WTC11 (cell line): ENCODE data around the gene PSMD12.

Source experiments
- ATF2 ChIP-seq: sonication (generic); formaldehyde crosslinking; IDR thresholded peaks from 2 replicates; pipeline ENCODE4 v1.8.1; 2022; ENCODE audit warnings: low read depth, missing genetic modification reagents, borderline replicate concordance
- CTCF ChIP-seq: fragments of 200-600 bp; IDR thresholded peaks from 2 replicates; pipeline ENCODE4 v1.8.0; 2022; ENCODE audit warnings: antibody characterized with exemption
- EMX1 ChIP-seq: fragments of 250-450 bp; sonication (Bioruptor Pico); IDR thresholded peaks from 2 replicates; pipeline ENCODE4 v1.8.0; 2021; ENCODE audit warnings: mild to moderate bottlenecking
- HMGXB4 ChIP-seq: sonication (generic); formaldehyde crosslinking; IDR thresholded peaks from 2 replicates; pipeline ENCODE4 v1.8.1; 2023; ENCODE audit warnings: mild to moderate bottlenecking, moderate library complexity, missing genetic modification reagents
- MYBL2 ChIP-seq: sonication (generic); formaldehyde crosslinking; IDR thresholded peaks from 2 replicates; pipeline ENCODE4 v1.8.1; 2023; ENCODE audit warnings: mild to moderate bottlenecking, moderate library complexity, missing genetic modification reagents
- SP1 ChIP-seq: sonication (generic); formaldehyde crosslinking; conservative IDR thresholded peaks from 2 replicates; pipeline ENCODE4 v1.8.1; 2022; ENCODE audit warnings: missing genetic modification reagents
- TEAD4 ChIP-seq: sonication (generic); formaldehyde crosslinking; IDR thresholded peaks from 2 replicates; pipeline ENCODE4 v1.8.0; 2022; ENCODE audit warnings: mild to moderate bottlenecking, missing genetic modification reagents
- ZBTB21 ChIP-seq: sonication (generic); formaldehyde crosslinking; IDR thresholded peaks from 2 replicates; pipeline ENCODE4 v1.8.1; 2023; ENCODE audit warnings: mild to moderate bottlenecking, missing genetic modification reagents, borderline replicate concordance
- ZNF263 ChIP-seq: sonication (generic); formaldehyde crosslinking; IDR thresholded peaks from 2 replicates; pipeline ENCODE4 v1.8.1; 2022; ENCODE audit warnings: low read depth, mild to moderate bottlenecking, moderate library complexity, missing genetic modification reagents
- TF ChIP-seq, protein P1 (sequence below): sonication (generic); formaldehyde crosslinking; IDR thresholded peaks from 2 replicates; pipeline ENCODE4 v1.8.1; 2023; ENCODE audit warnings: mild to moderate bottlenecking, missing genetic modification reagents, moderate library complexity
- TF ChIP-seq, protein P2 (sequence below): sonication (generic); formaldehyde crosslinking; IDR thresholded peaks from 2 replicates; pipeline ENCODE4 v1.8.0; 2022; ENCODE audit warnings: mild to moderate bottlenecking, missing genetic modification reagents
- TF ChIP-seq, protein P3 (sequence below): sonication (generic); formaldehyde crosslinking; IDR thresholded peaks from 2 replicates; pipeline ENCODE4 v1.8.1; 2022; ENCODE audit warnings: low read depth, mild to moderate bottlenecking, moderate library complexity, missing genetic modification reagents, borderline replicate concordance
- TF ChIP-seq, protein P4 (sequence below): sonication (generic); formaldehyde crosslinking; IDR thresholded peaks from 2 replicates; pipeline ENCODE4 v1.8.0; 2022; ENCODE audit warnings: mild to moderate bottlenecking, missing genetic modification reagents
- TF ChIP-seq, protein P5 (sequence below): sonication (generic); formaldehyde crosslinking; IDR thresholded peaks from 2 replicates; pipeline ENCODE4 v1.8.0; 2023; ENCODE audit warnings: missing genetic modification reagents, mild to moderate bottlenecking, borderline replicate concordance

- peak; percentile 63 for TF ChIP-seq CTCF
- TF ChIP-seq ZBTB21 (CRISPR knock-in tag), result 0 out of 2 replicates have a peak, but pooled peaks have one; percentile 34
- TF ChIP-seq ATF2, result no peak
- TF ChIP-seq, protein P1, sequence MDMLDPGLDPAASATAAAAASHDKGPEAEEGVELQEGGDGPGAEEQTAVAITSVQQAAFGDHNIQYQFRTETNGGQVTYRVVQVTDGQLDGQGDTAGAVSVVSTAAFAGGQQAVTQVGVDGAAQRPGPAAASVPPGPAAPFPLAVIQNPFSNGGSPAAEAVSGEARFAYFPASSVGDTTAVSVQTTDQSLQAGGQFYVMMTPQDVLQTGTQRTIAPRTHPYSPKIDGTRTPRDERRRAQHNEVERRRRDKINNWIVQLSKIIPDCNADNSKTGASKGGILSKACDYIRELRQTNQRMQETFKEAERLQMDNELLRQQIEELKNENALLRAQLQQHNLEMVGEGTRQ, result peak; percentile 59
- no peak for TF ChIP-seq TEAD4 (CRISPR knock-in tag)
- peak; percentile 69 for TF ChIP-seq SP1 (CRISPR knock-in tag)
- TF ChIP-seq ZNF263 (CRISPR knock-in tag), result no peak
- TF ChIP-seq, protein P2, sequence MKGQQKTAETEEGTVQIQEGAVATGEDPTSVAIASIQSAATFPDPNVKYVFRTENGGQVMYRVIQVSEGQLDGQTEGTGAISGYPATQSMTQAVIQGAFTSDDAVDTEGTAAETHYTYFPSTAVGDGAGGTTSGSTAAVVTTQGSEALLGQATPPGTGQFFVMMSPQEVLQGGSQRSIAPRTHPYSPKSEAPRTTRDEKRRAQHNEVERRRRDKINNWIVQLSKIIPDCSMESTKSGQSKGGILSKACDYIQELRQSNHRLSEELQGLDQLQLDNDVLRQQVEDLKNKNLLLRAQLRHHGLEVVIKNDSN (CRISPR knock-in tag), result no peak
- no peak for TF ChIP-seq EMX1 (CRISPR knock-in tag)
- TF ChIP-seq, protein P3, sequence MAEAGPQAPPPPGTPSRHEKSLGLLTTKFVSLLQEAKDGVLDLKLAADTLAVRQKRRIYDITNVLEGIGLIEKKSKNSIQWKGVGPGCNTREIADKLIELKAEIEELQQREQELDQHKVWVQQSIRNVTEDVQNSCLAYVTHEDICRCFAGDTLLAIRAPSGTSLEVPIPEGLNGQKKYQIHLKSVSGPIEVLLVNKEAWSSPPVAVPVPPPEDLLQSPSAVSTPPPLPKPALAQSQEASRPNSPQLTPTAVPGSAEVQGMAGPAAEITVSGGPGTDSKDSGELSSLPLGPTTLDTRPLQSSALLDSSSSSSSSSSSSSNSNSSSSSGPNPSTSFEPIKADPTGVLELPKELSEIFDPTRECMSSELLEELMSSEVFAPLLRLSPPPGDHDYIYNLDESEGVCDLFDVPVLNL (CRISPR knock-in tag), result no peak
- TF ChIP-seq, protein P4, sequence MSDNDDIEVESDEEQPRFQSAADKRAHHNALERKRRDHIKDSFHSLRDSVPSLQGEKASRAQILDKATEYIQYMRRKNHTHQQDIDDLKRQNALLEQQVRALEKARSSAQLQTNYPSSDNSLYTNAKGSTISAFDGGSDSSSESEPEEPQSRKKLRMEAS (CRISPR knock-in tag), result no peak; the same call in 1 of the 2 replicates
- TF ChIP-seq, protein P5, sequence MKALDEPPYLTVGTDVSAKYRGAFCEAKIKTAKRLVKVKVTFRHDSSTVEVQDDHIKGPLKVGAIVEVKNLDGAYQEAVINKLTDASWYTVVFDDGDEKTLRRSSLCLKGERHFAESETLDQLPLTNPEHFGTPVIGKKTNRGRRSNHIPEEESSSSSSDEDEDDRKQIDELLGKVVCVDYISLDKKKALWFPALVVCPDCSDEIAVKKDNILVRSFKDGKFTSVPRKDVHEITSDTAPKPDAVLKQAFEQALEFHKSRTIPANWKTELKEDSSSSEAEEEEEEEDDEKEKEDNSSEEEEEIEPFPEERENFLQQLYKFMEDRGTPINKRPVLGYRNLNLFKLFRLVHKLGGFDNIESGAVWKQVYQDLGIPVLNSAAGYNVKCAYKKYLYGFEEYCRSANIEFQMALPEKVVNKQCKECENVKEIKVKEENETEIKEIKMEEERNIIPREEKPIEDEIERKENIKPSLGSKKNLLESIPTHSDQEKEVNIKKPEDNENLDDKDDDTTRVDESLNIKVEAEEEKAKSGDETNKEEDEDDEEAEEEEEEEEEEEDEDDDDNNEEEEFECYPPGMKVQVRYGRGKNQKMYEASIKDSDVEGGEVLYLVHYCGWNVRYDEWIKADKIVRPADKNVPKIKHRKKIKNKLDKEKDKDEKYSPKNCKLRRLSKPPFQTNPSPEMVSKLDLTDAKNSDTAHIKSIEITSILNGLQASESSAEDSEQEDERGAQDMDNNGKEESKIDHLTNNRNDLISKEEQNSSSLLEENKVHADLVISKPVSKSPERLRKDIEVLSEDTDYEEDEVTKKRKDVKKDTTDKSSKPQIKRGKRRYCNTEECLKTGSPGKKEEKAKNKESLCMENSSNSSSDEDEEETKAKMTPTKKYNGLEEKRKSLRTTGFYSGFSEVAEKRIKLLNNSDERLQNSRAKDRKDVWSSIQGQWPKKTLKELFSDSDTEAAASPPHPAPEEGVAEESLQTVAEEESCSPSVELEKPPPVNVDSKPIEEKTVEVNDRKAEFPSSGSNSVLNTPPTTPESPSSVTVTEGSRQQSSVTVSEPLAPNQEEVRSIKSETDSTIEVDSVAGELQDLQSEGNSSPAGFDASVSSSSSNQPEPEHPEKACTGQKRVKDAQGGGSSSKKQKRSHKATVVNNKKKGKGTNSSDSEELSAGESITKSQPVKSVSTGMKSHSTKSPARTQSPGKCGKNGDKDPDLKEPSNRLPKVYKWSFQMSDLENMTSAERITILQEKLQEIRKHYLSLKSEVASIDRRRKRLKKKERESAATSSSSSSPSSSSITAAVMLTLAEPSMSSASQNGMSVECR, result no peak
- TF ChIP-seq HMGXB4 (CRISPR knock-in tag), result peak; percentile 95
- TF ChIP-seq MYBL2 (CRISPR knock-in tag), result no peak
Observed at GRCh38 chr17:67378454-67379250, 12.3 kb upstream of the PSMD12 start.
